Cardiac septum (tissue), 1 donor: Measurements from ENCODE around the gene SUPT6H. TPM values are rescaled to one million over a fixed set of nuclear protein-coding genes. Genes with fewer than 3 reads are reported as not detected.
"Not testable (repeated sequence)": the region's sequence is repeated elsewhere in the genome, so short reads cannot be mapped to it uniquely, and the experiment has no call there.

Experiments
- DNase-seq: peaks from one replicate; pipeline ENCODE4 v3.0.0-alpha.2; 2020; ENCODE audit warnings: low spot score
- intact Hi-C: fragments of 100-400 bp; cut with DNase I; formaldehyde crosslinking; loops from one replicate; pipeline ENCODE4 v1.14.0; 2022
- total RNA-seq: library from RNA; stranded (reverse); fragmentation: NEBNext Ultra II Directional; extraction: Animal tissue kit (Norgen Biotek cat#: 25700); gene quantifications from one replicate; pipeline ENCODE4 v1.2.1, GENCODE V29; 2021
- donor health status: DM: no; HTN: no; CAD: no.

The SUPT6H gene
- total RNA-seq, 1 donor from 2014 or later: 48.4 TPM

DNA sequence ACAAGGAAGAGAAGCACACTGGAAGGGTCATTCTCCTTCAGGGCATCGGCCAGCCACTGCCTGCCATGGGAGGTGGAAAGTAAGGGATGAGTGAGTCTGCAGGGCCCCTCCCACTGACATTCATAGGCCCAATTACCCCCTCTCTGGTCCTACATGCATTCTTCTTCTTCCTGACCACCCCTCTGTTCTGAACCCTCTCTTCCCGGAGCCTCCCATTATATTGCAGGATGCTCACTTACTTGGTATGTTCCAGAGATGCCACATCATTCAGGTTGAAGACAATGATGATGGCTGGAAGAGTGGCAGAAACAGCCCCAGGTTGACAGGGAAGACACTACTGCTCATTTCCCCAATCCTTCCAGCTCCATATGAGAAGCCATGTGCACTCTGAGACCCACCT, 53.2 kb downstream of the SUPT6H start:
- intact Hi-C loops: no loop called here
- no peak for DNase-seq

DNA sequence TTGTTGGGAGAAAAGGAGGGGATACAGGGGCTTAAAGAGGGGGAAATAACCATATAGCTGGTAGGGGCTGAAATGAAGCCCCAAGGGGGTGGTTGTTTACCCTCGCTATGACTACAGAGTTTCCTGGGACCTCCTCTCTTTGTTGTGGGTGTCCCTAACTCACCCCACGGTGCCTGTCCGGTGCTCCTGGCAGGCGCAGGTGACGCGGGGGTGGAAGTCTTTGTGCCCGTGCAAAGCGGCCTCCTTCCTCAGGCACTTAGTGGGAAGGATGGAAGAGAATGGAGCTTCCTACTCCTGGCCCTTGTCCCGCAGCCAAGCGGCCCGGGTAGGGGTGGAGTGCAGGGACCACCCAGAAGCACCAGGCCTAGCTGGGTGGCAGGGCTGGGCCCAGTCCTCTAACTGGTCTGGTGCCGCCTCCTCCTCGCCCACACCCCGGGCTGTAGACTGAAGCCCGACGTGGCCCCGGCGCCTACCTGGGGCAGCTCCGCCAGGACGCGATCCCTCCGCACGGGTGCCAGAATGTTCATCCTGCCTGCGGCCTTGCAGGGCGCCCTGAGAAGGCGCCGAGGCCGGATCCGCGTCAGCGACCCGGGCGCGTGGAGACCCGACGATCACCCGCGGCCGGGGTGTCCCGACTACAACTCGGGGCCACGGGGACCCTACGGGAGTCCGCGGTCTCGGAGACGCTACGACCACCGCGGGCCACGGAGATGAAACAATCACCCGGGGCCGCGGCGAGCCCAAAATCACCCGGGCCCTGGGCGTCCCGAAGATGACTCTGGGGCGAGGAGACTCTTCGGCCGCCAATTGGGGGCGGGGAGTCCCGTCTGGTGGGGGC, 55.0 kb downstream of the SUPT6H start:
- intact Hi-C loops: no loop called here
- no peak for DNase-seq

DNA sequence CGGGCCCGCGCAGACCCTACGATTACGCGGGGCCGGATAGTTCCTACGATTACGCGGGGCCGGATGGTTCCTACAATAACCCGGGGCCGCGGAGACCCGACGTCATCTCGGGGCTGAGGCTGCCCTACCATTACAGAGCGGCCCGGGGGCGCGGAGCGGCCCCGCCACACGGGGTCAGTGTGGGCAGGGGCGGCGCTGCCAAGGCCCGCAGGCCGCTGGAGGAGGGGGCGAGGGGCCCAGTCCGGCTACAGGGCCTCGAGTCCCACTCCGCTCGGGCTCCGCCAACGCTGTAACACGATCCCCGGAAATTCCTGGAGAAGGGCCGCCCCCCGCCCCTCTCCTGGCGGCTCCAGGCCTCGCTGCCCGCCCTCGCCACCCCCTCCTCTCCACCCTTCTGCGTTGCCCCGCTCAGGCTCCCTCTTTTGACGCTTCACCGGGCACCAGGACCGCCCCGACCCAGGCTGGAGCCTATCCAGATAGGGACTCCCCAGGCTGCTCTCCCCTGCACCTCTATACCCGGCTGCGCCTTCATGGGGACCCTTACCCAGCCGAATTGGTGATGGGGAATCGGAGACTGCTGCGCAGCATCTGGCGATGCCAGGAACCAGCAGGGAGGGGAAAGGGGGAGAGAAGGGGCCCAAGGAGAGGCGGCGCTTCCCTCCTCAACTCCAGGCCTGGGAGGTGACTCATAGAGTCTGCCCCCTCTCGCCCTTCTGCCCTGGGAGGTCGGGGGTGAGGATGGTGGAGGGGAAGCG, 55.8 kb downstream of the SUPT6H start, which contains the start of gene RAB34:
TSS of gene RAB34 (minus strand) at position 291 of the 755 bp plus-strand sequence. CDS start 602 bp downstream, outside the sequence.
- intact Hi-C loops: no loop called here
- no peak for DNase-seq

DNA sequence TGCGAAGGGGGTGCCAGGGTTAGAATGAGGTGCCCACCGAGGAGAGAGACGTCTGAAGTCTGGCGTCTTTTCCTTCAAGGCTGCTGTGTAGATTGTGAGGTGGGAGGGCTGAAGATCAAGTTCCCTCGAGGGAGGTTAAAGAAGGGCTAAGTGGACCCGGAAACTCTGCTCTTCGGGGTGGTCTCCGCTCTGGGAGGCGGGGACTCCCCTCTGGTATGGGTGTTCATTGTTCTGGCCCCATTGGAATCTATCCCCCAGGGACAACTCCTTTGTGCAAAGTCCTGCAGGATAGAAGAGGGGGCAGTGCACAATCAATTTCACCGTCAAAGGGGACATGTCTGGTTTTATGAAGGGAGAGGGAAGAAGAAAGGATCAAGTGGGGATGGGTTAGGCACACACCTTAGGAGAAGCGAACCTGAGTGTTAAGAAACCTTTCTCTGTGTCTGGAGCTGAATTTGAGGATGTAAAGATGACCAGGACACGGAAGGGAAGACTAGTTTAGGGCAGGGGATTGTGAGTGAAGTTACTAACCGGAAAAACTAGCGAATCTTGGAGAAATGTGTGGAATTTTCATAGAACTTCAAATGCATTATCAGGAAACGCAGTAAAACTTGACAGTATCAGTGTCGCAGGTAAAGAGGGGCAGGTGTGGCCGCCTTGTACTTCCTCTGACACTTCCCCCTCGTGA, 56.5 kb downstream of the SUPT6H start:
- DNase-seq: no peak
- intact Hi-C loops: loop anchor here (1.0 kb wide), 1 partner anchor 233 kb away; the partner anchor contains the start of gene PHF12

DNA sequence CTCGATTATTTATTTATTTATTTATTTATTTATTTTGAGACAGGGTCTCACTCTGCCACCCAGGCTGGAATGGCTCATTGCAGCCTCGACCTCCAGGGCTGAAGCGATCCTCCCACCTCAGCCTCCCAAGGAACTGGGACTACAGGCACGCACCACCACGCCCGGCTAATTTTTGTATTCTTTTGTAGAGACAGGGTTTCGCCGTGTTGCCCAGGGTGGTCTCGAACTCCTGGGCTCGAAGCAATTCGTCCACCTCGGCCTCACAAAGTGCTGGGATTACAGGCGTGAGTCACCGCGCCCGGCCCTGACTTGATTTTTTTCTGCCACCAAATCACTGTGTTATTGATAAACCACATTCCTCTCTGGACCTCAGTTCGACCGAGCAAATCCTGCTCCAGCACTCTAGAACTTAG, 57.0 kb downstream of the SUPT6H start:
- intact Hi-C loops: loop anchor here (1.0 kb wide), 1 partner anchor 232 kb away; the partner anchor contains the start of gene PHF12

DNA sequence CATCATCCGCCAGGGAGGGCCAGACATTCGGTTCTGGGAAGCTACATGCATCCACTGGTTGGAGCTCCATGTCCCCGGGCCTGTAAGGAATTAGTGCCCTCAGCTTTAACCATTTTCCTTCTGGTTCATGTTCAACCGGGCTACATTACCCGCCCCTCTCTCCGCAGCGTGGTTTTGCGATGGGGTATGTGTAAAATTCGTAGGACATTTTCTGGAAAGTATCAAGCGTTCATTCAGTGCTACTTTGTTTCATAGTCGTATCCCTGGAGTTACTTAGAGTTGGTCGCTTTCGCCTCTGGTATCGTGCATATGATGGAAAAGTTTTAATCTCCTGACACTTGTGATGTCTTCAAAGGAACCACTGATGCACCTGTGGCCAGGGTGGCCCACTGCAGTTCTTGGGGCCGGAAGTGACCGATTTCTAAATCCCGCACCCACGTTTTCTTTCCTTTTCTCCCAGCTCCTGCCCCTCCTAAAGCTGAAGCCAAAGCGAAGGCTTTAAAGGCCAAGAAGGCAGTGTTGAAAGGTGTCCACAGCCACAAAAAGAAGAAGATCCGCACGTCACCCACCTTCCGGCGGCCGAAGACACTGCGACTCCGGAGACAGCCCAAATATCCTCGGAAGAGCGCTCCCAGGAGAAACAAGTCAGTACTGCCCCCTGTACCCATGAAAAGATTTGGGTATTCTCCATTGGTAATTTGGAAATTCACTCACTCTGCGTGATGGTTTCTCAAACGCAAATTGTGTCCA, 58.4 kb downstream of the SUPT6H start:
- DNase-seq: no peak
- intact Hi-C loops: loop anchor here (10.0 kb wide), 1 partner anchor 394 kb away; no protein-coding TSS in a partner anchor

More for the DNA sequence above, 57.0 kb downstream of the SUPT6H start:
- no peak for DNase-seq

DNA sequence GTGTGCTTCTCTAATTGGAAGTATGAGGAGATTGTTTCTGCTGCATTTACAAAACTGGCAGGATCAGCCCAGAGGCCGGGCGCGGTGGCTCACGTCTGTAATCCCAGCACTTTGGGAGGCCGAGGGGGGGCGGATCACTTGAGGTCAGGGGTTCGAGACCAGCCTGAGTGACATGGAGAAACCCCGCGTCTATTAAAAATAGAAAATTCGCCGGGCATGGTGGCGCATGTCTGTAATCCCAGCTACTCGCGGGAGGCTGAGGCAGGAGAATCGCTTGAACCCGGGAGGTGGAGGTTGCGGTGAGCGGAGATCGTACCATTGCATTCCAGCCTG, 59.0 kb downstream of the SUPT6H start:
- intact Hi-C loops: loop anchor here (10.0 kb wide), 1 partner anchor 394 kb away; no protein-coding TSS in a partner anchor
- not testable (repeated sequence) for DNase-seq

DNA sequence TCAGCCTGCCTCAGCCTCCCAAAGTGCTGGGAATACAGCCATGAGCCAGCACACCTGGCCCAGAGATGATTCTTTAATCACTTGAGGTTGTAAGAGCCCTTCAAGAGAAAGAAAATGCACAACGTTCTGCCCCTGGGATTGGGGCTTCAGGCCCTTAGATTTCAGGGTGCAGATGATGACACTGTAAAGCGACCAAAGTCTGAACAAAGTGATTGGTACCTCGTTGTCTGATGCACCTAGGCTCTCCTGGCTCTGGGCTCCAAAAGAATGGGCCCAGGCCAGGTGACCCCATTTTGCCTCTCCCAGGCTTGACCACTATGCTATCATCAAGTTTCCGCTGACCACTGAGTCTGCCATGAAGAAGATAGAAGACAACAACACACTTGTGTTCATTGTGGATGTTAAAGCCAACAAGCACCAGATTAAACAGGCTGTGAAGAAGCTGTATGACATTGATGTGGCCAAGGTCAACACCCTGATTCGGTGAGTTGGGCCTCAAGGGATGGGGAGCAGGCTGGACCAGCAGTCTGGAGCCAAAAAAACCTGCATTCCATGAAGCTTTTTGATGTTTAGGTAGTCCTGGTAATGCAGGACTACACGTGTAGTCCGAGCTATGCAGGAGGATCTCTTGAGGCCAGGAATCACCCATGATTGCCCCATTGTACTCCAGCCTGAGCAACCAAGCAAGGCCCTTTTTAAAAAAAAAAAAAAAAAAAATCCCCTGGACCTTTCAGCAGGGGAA, 60.6 kb downstream of the SUPT6H start:
- DNase-seq: no peak
- intact Hi-C loops: loop anchor here (10.0 kb wide), 1 partner anchor 392 kb away; no protein-coding TSS in a partner anchor

DNA sequence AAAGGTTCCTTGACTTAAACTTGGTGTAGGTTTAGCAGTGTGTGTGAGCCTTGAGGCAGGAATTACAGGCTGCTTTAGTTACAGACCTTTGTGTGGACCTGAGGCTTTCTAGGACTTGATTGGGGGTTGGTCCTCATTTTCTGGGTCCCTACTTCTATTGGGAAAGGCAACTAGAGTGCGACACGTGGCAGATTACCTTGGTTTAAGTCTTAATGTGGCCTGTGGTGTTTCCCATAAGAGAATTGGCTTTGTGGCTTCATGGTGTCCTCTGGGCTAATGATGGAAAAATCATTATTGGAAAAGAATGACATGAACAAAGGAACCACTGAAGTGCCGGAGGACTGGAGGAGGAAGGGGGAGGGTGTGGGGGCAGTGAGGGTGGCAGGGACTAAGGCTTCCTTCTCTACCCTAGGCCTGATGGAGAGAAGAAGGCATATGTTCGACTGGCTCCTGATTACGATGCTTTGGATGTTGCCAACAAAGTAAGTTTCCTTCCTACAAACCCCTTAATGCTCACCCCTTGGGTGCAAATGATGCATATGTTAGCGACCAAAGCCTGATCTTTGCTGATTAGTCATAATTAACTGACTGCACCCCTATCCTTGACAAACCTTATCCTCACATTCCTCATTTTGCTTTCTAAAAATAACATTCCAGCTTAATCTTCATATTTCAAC, 61.3 kb downstream of the SUPT6H start:
- intact Hi-C loops: loop anchor here (10.0 kb wide), 1 partner anchor 392 kb away; no protein-coding TSS in a partner anchor
- no peak for DNase-seq

DNA sequence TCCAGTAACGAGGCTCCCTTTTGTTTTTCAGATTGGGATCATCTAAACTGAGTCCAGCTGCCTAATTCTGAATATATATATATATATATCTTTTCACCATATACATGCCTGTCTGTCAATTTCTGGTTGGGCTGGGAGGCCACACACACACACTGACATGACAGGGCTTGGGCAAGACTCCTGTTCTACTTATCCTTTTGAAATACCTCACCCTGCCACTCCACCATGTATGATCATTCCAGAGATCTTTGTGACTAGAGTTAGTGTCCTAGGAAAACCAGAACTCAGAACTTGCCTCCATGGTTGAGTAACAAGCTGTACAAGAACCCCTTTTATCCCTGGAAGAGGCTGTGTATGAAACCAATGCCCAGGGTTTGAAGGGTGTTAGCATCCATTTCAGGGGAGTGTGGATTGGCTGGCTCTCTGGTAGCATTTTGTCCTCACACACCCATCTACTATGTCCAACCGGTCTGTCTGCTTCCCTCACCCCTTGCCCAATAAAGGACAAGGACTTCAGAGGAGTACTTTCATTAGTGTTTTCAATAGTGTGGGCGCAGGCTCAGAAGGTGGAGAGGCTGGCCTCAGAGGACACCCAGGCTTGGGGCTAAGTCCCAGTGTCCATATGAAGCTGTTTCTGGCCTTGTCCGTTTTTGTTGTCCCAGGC, 62.0 kb downstream of the SUPT6H start:
- not testable (repeated sequence) for DNase-seq
- intact Hi-C loops: loop anchor here (10.0 kb wide), 1 partner anchor 391 kb away; no protein-coding TSS in a partner anchor

DNA sequence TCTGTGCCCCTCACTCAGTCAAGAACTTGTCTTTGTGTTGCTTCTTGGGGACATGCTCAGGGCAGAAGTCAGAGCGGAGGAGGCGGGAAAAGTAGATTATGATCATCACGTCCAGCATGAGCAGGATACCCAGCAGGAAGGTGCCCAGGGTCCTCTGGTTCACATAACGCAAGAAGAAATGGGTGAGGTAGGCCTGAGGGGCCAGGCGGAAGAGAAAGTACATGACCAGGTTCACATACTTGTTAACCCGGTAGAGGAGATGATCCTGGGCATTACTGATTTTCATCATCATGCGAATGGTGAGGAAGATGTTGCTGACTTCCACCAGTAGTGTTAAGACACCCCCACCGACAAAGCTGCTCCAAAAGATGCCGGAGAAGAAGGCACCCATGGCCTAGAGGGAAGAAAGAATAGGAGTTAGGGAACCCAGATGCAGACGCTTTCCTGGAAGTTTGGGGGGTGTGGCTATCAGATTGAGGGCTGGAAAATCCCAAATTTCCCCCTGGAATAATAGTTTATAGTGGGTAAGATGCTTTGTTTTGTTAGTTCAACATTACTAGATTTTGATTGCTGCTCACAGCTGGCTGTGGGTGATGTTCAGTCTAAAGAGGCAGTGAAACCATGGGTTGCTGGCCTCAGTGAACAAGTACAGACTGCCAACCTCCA, 62.6 kb downstream of the SUPT6H start:
- intact Hi-C loops: loop anchor here (10.0 kb wide), 1 partner anchor 390 kb away; no protein-coding TSS in a partner anchor
- no peak for DNase-seq

DNA sequence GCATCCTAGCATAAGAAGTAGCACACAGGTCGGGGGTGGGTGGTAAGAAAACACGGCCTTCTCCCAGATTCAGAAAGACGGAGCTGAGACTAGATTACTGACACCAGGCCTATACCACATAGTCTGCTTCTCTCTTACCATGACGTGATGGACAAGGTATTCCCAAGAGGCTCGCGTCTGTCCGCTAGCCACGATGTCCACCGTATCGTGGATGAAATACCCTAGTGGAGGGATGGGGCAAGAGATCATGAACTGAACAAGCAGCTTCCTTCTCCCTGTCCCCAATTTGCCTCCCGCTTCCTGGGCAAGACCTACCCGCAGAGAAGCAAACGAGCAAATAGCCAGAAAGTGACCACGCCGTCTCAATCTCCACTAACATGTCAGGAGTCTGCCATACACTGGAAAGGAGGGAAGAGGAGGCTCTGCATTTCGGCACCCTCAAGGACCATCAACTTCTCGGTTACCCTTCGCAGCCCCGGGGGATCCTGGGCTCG, 63.2 kb downstream of the SUPT6H start:
- intact Hi-C loops: loop anchor here (10.0 kb wide), 1 partner anchor 390 kb away; no protein-coding TSS in a partner anchor
- DNase-seq: no peak

DNA sequence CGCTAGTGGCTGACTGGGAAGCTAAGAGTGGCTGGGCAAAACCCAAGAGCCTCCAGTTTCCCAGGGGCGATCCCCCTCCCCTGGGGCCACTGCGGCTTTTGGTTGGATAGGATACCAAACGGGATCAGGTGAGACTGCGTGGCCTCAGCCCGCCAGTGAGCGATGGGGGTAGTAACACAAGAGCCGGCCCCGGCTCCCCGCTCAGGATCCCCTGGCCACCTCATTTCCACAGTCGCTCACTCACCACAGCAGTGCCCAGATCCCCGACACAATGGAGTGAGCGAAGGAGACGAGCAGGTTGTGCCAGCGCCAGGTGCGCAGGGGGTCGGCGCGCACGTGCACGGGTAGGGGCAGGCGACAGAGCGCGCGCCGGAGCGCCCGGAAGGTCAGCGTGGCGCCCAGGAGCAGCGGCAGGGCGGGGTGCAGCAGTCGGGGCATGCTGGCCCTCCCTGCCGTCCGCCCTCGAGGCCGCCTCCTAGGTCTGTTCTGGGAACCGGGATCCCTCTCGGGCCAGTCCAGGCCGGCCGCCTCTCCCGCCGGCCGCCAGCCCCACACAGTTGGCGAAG, 63.7 kb downstream of the SUPT6H start:
- DNase-seq: no peak
- intact Hi-C loops: loop anchor here (1.0 to 10.0 kb wide), 3 partner anchors 25 to 389 kb away; no protein-coding TSS in a partner anchor

DNA sequence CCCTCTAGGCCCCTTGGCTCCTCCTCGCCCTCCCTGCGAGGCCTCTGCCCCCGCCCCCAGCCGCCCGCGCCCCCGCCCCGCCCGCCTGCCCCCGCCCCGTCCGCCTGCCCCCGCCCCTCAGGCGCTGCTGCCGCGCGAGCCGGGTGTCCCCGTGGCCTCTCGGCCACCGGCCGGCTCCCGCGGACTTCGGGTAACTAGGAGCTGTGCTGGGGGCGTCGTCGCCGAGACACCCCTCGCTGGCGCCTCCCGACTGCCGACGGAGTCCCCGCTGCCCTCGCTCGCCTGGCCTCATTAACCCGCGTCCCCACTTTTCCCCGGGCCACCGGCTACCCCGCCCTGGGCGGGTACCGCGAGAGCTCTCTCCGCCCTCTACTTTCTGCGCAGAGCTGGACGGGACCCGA, 64.2 kb downstream of the SUPT6H start, which contains the start of gene TLCD1:
TSS of gene TLCD1 (minus strand) at position 8 of the 401 bp plus-strand sequence. CDS start 136 bp downstream, outside the sequence.
- DNase-seq: no peak
- intact Hi-C loops: loop anchor here (1.0 to 10.0 kb wide), 3 partner anchors 24 to 389 kb away; no protein-coding TSS in a partner anchor

DNA sequence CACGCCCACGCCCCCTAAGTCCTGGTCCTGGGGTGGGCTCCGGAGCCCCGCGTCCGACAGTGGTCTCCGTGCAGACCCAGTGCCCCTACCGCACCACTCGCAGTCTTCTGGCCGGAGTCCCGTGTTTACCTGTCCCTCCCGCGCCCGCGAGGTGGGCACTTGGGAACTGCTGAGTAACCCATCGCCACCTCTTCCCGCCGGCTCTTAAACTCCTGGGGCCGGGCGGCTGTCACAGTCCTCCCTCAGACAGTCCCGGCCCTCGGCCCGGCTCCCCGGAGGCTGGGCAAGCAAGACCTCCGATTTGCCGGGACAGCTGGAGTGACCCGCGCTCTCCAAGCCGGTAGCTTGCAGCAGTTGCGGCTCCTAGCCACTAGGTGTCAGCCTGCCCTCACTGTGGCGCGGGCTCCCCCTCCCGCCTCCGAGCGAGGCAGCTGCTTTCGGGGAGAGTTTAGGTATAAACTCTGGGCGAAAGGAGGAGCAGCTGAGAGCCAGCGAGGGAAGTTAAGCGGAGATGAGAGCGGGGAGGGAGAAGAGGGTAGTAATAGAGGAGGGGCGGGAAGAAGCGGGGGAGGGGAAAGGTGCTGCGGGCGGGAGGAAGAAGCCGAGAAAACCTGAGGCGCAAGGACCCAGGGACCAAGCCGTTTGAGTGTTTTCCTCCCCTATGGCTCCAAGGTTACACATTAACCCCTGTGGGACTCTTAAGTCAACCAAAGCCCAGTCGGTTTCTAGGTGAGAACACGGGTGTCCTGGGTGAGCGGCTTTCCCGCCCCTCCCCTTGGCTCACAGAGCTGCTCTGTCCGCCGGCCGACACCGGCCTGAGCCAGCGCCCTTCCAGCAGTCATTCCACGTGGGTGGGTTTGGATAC, 64.9 kb downstream of the SUPT6H start:
- intact Hi-C loops: loop anchor here (1.0 to 10.0 kb wide), 3 partner anchors 23 to 388 kb away; no protein-coding TSS in a partner anchor
- peak; percentile 97 for DNase-seq
